Tibial artery (tissue), 4 donors: ENCODE data around the gene C1QTNF9.
"Not testable (repeated sequence)": the region's sequence is repeated elsewhere in the genome, so short reads cannot be mapped to it uniquely, and the experiment has no call there.

ENCODE experiments used
- DNase-seq, 2 donors: peaks; one replicate each; pipeline ENCODE4 v3.0.0-alpha.2; 2019
- H3K27ac ChIP-seq, 2 donors: fragments of 200-600 bp; sonication (generic) in 1 of 2; 1 replicate in 1 of 2; 2 replicates in 1 of 2; pipeline ENCODE4 v1.5.1; 2018 to 2019; ENCODE audit warnings: mild to moderate bottlenecking in 1 of 2
- H3K27me3 ChIP-seq, 2 donors: fragments of 200-600 bp; sonication (generic) in 1 of 2; one replicate each; pipeline versions ENCODE4 v1.5.1 to v1.6.0; 2016 to 2019
- H3K36me3 ChIP-seq, 3 donors: fragments of 200-600 bp; sonication (generic) in 2 of 3; one replicate each; pipeline ENCODE4 v1.5.1; 2016 to 2019; ENCODE audit warnings: mild to moderate bottlenecking in 2 of 3
- H3K4me1 ChIP-seq, 4 donors: fragments of 200-600 bp; sonication (generic) in 2 of 4; 1 replicate in 3 of 4; 2 replicates in 1 of 4; pipeline ENCODE4 v1.5.1; 2016 to 2019
- H3K4me3 ChIP-seq, 2 donors: fragments of 200-600 bp; sonication (generic) in 1 of 2; 1 replicate in 1 of 2; 2 replicates in 1 of 2; pipeline ENCODE4 v1.5.1; 2018 to 2019; ENCODE audit warnings: mild to moderate bottlenecking in 2 of 2
- H3K9me3 ChIP-seq, 3 donors: fragments of 200-600 bp; sonication (generic) in 1 of 3; one replicate each; pipeline ENCODE4 v1.5.1; 2016 to 2019
- CTCF ChIP-seq, 2 experiments: fragments of 200-600 bp in 1 of 2; fragments of 450-650 bp in 1 of 2; IDR thresholded peaks; one replicate each; pipeline ENCODE4 v1.5.1; 2017 to 2019; ENCODE audit warnings: antibody characterized with exemption in 2 of 2, mild to moderate bottlenecking in 1 of 2, moderate library complexity in 1 of 2
- intact Hi-C: fragments of 100-400 bp; cut with DNase I; formaldehyde crosslinking; loops from one replicate; pipeline ENCODE4 v1.15.0; 2023; ENCODE audit warnings: low total_unique reads

The C1QTNF9 gene

GRCh38 chr13:24308488-24309020, 826 bp upstream of the C1QTNF9 start:
- H3K27ac ChIP-seq: no peak overlapping the region
- TF ChIP-seq CTCF (IDR thresholded peaks at IDR 0.05): no peak
- H3K4me3 ChIP-seq: no peak overlapping the region
- no peak for DNase-seq
- intact Hi-C loops: no loop called here
- no peaks in the 10 kb centered on the region for H3K27me3 ChIP-seq
- H3K4me1 ChIP-seq: no peaks in the 10 kb centered on the region
- H3K9me3 ChIP-seq: no peaks in the 10 kb centered on the region
- peaks cover 0 to 12% (median 5%) of the 10 kb centered on the region in 3 donors for H3K36me3 ChIP-seq

GRCh38 chr13:24313439-24313838, 4.1 kb downstream of the C1QTNF9 start:
- Histone ChIP-seq H3K36me3 (no peaks in the 10 kb centered on the region), H3K27me3 (no peaks in the 10 kb centered on the region), H3K27ac (no peak overlapping the region), H3K4me3 (no peak overlapping the region), H3K4me1 (no peaks in the 10 kb centered on the region), H3K9me3 (no peaks in the 10 kb centered on the region)
- intact Hi-C loops: no loop called here
- no peak for DNase-seq
- no peak for TF ChIP-seq CTCF (IDR thresholded peaks at IDR 0.05)

GRCh38 chr13:24317835-24318234, 8.5 kb downstream of the C1QTNF9 start:
- H3K9me3 ChIP-seq, intact Hi-C loops, H3K4me1 ChIP-seq, H3K4me3 ChIP-seq, H3K27me3 ChIP-seq, H3K36me3 ChIP-seq, H3K27ac ChIP-seq, DNase-seq: not testable (repeated sequence)

- H3K4me1 ChIP-seq, H3K27ac ChIP-seq, H3K27me3 ChIP-seq, H3K4me3 ChIP-seq, H3K36me3 ChIP-seq, intact Hi-C loops, H3K9me3 ChIP-seq, DNase-seq: not testable (repeated sequence)
These were observed 9.5 kb downstream of the C1QTNF9 start for GRCh38 chr13:24318878-24319277.

GRCh38 chr13:24319641-24320040, 10.3 kb downstream of the C1QTNF9 start:
- not testable (repeated sequence) for H3K27me3 ChIP-seq, H3K27ac ChIP-seq, H3K36me3 ChIP-seq

GRCh38 chr13:24321416-24321815, 12.0 kb downstream of the C1QTNF9 start:
- H3K27ac ChIP-seq, H3K4me1 ChIP-seq, H3K27me3 ChIP-seq, H3K4me3 ChIP-seq, H3K9me3 ChIP-seq, DNase-seq, intact Hi-C loops, H3K36me3 ChIP-seq: not testable (repeated sequence)

More at GRCh38 chr13:24319641-24320040, 10.3 kb downstream of the C1QTNF9 start:
- H3K4me3 ChIP-seq, intact Hi-C loops, H3K9me3 ChIP-seq, H3K4me1 ChIP-seq, DNase-seq: not testable (repeated sequence)

- H3K27me3 ChIP-seq, H3K4me1 ChIP-seq, H3K27ac ChIP-seq, H3K36me3 ChIP-seq, H3K4me3 ChIP-seq, DNase-seq, intact Hi-C loops, H3K9me3 ChIP-seq: not testable (repeated sequence)
These were observed 13.1 kb downstream of the C1QTNF9 start for GRCh38 chr13:24322470-24322869.

GRCh38 chr13:24323036-24323738, 13.8 kb downstream of the C1QTNF9 start:
- no peaks in the 10 kb centered on the region for H3K36me3 ChIP-seq
- no peaks in the 10 kb centered on the region for H3K9me3 ChIP-seq
- intact Hi-C loops: no loop called here
- DNase-seq: no peak
- H3K4me3 ChIP-seq: no peak overlapping the region
- peaks cover 0 to 14% of the 10 kb centered on the region in 2 donors for H3K27me3 ChIP-seq
- no peak for TF ChIP-seq CTCF (IDR thresholded peaks at IDR 0.05)
- no peaks in the 10 kb centered on the region for H3K4me1 ChIP-seq
- H3K27ac ChIP-seq: no peak overlapping the region
